Endometrium (tissue), 2 donors: Measurements from ENCODE around the gene PAEP.

Experiments used
- FAIRE-seq: peaks from 2 replicates; lab custom pipeline; 2012; peaks lifted over from hg19 to GRCh38; lab: Jason Lieb, UNC
- donor health status: control.
- donor health status: control.

PAEP gene

DNA sequence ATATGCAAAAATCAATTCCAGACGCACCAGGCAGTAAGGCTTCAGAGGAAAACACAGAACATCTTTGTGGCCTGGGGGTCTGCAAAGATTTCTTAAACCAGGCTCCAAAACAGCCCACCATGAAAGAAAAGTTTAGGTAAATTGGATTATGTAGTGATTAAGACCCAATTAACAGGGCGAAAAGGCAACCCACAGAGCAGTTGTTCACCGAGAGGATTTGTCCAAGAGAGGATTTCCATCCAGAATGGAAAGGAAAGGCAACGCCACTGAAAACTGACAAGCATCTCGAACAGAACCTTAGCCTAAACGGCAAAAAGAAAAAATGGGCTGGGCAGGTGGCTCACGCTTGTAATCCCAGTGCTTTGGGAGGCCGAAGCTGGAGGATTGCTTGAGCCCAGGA is 40.4 kb downstream of the PAEP start:
- FAIRE-seq: no peak

DNA sequence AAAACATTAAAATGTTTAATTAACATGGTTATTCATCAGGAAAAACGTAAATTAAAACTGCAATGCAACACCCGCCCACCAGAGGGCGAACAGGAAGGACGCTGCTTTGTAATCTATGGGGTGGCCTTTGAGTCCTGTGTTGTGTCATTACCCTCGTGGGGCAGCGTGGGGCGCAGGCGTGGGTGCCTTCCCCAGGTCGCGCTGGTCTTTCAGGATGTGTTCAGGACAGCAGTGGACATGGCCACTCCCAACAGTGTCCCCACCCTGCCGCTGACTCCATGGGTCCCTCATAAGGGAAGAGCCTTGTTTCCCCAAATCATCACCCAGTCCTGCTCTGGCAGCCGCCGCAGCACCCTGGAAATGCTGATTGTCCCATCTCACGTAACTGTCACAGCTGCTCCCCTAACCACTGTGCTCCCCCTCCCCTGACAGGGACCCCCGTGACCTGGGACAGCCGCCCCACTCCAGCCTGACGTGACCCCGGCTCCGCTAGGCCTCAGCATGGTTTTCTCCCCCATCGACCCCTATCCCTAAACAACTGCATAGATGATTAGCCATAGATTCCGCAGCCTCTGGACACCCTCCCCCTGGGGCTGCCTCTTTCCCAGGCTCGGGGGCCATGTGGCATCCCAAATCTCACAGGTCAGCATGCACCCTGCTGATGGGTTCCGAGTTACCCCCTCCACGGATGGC is 41.4 kb downstream of the PAEP start:
- no peak for FAIRE-seq

DNA sequence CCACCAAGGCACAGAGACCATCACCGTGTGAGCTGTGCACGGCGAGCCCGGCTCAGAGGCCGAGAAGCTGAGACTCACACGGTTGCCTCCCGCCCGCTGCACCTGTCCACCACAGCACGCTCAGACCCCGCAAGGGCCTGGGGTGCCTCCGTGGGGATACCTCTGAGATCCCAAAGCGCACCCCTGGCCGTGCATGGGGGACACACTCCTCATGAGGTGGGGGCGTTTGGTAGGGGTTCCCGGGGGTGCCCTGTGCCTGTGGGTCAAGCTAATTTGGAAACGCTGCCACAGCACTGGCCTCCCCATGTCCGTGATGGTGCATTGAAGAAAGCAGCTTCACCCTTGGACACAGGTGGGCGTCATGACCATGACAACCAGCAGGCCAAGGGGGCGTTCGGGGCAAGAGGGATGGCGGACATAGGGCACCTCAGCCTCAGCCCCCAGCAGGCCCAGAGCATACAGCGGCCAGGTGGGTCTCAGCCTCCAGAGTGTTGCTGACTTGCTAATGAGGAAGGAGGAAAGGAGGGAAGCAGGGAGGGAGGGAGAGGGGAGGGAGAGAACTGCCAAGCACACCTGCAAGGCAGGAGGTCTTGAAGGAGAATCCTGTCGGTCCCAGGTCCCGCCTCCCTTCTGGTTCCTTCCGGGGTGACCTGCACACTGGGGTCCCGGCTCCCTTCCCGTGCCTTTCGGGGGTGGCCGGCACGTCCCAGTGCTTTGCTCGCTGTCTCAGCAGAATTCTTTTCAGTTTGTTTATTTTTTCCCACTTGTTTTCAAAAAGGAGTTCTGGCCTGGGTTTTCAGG is 43.1 kb downstream of the PAEP start:
- FAIRE-seq: no peak

GRCh38 chr9:135605238-135605781 is 43.8 kb downstream of the PAEP start:
- no peak for FAIRE-seq

GRCh38 chr9:135606885-135607259 is 45.3 kb downstream of the PAEP start:
- no peak for FAIRE-seq

DNA sequence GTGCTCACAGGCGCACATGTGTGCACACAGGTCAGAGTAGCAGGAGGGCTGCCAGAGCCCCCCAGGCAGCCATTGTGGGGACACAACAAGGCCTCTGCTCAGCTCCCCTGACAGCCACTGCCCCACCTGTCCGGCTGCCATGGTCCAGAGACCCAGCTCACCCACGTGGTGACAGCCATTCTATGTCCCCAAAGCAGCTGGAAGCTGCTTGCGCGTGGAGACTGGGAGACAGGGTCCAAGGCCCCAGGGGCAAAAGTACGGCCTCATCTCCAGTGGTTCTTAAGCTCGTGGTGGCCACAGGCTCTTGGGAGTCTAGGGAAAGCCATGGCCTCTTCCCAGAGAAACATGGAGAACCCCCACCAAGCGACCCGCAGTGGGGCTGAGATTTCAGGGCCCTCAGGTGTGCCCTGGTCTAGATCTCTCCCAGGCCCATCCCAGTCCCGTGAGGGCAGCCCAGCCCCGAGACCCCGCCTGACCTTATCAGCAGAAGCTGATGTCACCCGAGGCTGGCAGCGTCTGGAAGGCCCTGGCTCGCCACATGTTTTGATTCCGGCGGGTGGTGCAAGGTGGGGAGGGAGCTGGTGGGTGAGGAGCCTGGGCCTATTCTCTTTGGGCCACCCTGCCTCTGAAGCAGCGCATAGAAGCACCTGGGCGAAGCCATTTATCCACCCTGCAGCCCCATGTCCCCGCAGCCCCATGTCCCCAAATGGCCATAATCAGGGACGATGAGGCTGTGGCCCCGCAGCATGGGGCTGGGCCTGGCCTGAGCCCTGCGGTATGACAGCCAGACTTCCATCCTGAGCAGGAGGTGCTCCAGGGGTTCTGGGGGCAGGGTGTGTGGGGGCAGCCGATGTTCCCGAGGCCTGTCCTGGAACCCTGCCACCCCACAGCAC is 46.1 kb downstream of the PAEP start:
- no peak for FAIRE-seq

DNA sequence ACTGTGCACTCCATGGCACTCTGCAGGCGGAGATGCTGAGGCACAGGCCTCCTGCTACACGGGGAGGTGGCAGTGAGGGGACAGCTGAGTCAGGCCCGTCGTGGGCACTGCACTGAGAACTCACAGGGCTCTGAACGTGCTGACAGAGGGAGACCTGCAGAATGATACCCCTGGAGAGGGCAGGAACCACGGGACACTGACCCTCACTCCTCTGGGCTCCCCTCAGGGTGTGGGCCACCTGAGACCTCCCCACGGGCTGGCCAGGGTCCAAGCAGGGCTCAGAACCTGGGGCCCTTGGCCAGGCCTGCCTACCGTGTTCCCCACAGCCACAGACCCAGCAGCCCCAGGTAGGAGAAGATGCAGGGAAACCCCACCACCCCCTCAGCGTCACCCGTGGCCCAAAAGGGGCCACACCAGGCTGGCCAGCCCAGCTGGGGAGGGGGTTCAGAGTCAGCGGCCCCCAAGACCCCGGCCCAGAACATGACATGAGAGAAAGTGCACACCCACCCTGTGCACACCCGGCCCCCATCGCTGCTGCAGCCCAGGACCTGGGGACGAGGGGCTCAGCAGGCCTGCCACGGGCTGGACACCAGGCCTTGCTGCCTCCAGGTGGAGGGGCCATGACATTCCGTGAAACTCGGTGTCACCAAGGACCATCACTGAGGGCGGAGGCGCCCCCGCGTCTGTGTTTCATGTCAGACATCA is 46.9 kb downstream of the PAEP start:
- no peak for FAIRE-seq

- no peak for FAIRE-seq
Measured at GRCh38 chr9:135608999-135609317, 47.4 kb downstream of the PAEP start.

- no peak for FAIRE-seq
Measured at GRCh38 chr9:135609366-135609955, 47.9 kb downstream of the PAEP start.

DNA sequence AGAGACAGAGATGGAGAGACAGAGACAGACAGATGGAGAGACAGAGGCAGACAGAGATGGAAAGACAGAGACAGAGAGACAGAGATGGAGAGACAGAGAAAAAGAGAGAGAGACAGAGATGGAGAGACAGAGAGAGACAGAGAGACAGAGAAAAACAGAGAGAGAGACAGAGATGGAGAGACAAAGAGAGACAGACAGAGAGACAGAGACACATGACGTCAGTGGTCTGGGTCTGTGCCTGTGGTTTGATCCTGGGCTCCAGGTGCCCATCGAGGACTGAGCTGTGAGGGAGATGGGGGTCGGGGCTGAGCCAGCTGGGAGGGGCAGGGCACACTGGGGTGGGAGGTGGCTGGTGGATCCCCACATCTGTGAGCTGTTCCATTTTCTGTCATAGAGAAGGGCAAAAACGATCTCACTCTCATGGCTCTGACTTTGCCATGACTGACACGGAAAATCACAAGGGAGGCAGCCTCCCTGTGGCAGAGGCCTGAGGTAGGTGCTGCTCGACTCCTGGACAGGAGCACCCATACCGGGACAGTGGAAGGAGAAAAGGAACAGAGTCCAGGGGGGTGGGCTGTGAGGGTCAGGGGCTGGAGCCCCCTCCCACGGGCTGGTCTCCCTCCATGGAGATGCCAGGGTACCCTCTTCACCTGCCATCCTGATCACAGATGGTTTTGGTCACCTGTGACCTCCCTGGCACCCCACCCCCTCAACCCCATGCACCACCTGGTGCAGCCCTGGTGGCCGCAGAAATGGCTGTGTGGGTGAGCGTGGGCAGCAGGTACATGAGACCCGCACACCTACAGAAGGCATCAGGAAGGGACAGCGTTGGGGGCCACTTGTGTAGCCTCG is 49.0 kb downstream of the PAEP start:
- FAIRE-seq: no peak

GRCh38 chr9:135611142-135611874 is 49.8 kb downstream of the PAEP start:
- no peak for FAIRE-seq

- no peak for FAIRE-seq
Measured at GRCh38 chr9:135611875-135612209, 50.3 kb downstream of the PAEP start.

- no peak for FAIRE-seq
Measured at GRCh38 chr9:135612437-135612836, 50.9 kb downstream of the PAEP start.

GRCh38 chr9:135612981-135613910 is 51.7 kb downstream of the PAEP start:
- FAIRE-seq: no peak

DNA sequence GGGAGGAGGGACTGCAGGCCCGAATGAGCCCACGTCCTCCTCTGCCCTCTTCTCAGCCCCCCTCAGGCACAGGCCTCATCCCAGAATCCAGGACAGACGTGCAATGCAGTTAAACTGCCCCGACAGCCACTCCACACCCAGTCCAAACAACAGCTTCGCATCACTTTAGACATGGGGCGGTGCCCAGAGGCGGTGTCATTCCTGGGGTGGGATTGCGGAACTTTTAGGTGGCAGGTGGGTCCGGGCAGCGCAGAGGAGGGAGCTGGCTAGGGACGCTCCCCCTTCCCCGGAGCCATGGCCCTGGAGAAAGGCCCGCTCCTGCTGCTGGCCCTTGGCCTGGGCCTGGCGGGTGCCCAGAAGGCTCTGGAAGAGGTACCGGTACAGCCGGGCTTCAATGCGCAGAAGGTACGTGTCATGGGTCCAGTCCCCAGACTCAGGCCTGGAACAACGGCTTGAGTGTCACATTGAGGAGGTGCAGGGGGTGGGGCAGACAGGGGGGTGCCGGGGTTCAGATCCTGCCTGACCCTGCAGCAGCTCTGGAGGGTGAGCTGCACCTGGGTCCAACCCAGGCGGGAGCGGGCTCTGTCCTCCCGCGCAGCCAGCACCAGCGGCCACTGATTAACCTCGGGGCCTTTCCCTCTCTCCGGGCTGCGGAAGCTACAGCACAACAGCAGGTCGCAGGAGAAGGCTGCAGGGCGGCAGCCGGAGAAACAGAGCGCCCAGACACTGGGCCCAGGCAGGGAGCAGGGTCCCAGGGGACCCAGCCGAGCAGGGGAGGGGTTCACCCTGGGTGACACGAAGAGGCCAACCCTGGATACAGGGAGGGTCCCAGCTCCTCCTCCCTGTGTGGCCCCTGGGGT is 52.6 kb downstream of the PAEP start:
- no peak for FAIRE-seq

DNA sequence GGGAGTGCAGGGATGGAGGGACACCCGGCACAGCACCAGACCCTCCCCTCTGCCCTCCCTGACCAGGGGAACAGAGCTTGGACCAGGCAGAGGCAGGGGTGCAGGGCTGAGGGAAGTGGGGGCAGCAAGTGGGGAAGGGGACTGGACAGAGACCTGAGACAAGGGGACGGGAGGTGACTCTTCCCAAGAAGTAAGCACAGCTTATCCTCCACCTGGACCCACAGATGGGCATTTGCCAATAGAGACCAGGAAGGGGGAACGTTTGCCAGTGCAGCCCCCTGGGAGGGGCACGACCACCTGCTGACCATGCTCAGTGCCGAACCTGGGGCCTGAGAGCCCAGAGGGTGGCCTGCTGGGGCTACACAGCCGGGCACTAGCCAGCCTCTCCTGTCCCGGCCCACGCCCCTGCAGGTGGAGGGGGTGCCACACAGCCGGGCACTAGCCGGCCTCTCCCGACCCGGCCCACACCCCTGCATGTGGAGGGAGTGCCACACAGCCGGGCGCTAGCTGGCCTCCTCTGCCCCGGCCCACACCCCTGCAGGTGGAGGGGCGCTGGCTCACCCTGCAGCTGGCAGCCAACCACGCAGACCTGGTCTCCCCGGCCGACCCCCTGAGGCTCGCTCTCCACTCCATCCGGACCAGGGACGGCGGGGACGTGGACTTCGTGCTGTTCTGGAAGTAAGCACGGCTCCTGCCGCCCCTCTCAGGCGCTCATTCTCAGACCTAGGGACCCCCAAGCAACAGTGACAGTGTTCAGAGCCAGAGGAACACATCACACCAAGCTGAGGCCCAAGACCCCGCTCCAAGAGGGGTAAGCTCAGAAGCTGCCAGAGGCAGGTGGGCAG is 53.5 kb downstream of the PAEP start:
- FAIRE-seq: no peak
